Neuronal stem cell (in vitro differentiated cells): ENCODE results near the gene STIL.
"Not testable (repeated sequence)": the region's sequence is repeated elsewhere in the genome, so short reads cannot be mapped to it uniquely, and the experiment has no call there.

Experiments used
- DNase-seq: peaks from one replicate; pipeline ENCODE4 v3.0.0-alpha.2; 2013; ENCODE audit warnings: low spot score
- H2AFZ ChIP-seq: one replicate; pipeline ENCODE4 v1.6.1; 2013; ENCODE audit warnings: mild to moderate bottlenecking, low read length, inconsistent platforms
- H2AK5ac ChIP-seq: 2 replicates; pipeline ENCODE4 v1.6.1; 2013; ENCODE audit warnings: low read depth, mild to moderate bottlenecking, inconsistent platforms, low read length, moderate library complexity, mixed read lengths
- H2BK120ac ChIP-seq: 2 replicates; pipeline ENCODE4 v1.6.1; 2013; ENCODE audit warnings: low read depth, mild to moderate bottlenecking, inconsistent platforms, low read length, moderate library complexity, mixed read lengths
- H2BK12ac ChIP-seq: one replicate; pipeline ENCODE4 v1.6.1; 2013; ENCODE audit warnings: low read length, inconsistent platforms
- H2BK15ac ChIP-seq: 2 replicates; pipeline ENCODE4 v1.6.1; 2013; ENCODE audit warnings: mild to moderate bottlenecking, low read length, inconsistent platforms, mixed read lengths
- H2BK5ac ChIP-seq: one replicate; pipeline ENCODE4 v1.6.1; 2013; ENCODE audit warnings: inconsistent platforms, mild to moderate bottlenecking, low read length, moderate library complexity
- H3K14ac ChIP-seq: one replicate; pipeline ENCODE4 v1.6.1; 2013; ENCODE audit warnings: low read length, inconsistent platforms
- H3K18ac ChIP-seq: 2 replicates; pipeline ENCODE4 v1.6.1; 2013; ENCODE audit warnings: low read length, inconsistent platforms
- H3K23ac ChIP-seq: 2 replicates; pipeline ENCODE4 v1.6.1; 2013; ENCODE audit warnings: low read depth, mild to moderate bottlenecking, mixed read lengths, low read length, inconsistent platforms; ENCODE audit not compliant: poor library complexity
- H3K27ac ChIP-seq: replicated peaks from 3 replicates; pipeline ENCODE4 v1.5.1; 2013; ENCODE audit warnings: low read length, inconsistent platforms
- H3K27me3 ChIP-seq, 3 experiments: 2 replicates each; pipeline ENCODE4 v1.6.1; 2013; ENCODE audit warnings: low read length in 3 of 3, mild to moderate bottlenecking in 2 of 3, inconsistent platforms in 1 of 3, low read depth in 1 of 3, mixed read lengths in 1 of 3, moderate library complexity in 1 of 3; ENCODE audit not compliant: control insufficient read depth in 3 of 3, insufficient read depth in 3 of 3
- H3K36me3 ChIP-seq, 2 donors: replicated peaks in 1 of 2; 2 replicates each; pipeline ENCODE4 v1.6.1; 2013; ENCODE audit warnings: low read length in 2 of 2; ENCODE audit not compliant: control insufficient read depth in 2 of 2, insufficient read depth in 2 of 2
- H3K4ac ChIP-seq: 2 replicates; pipeline ENCODE4 v1.6.1; 2013; ENCODE audit warnings: inconsistent platforms, mild to moderate bottlenecking, low read length, moderate library complexity
- H3K4me1 ChIP-seq, 2 donors: 1 replicate in 1 of 2; 2 replicates in 1 of 2; pipeline ENCODE4 v1.6.1; 2013; ENCODE audit warnings: low read length in 2 of 2, low read depth in 1 of 2; ENCODE audit not compliant: control insufficient read depth in 2 of 2, insufficient read depth in 1 of 2
- H3K4me2 ChIP-seq: one replicate; pipeline ENCODE4 v1.6.1; 2013; ENCODE audit warnings: mild to moderate bottlenecking, low read length, inconsistent platforms; ENCODE audit not compliant: insufficient read depth, poor library complexity, severe bottlenecking
- H3K4me3 ChIP-seq, 2 donors: 2 replicates each; pipeline ENCODE4 v1.5.1; 2013; ENCODE audit warnings: low read length in 2 of 2, mild to moderate bottlenecking in 2 of 2, inconsistent platforms in 1 of 2, moderate library complexity in 1 of 2
- H3K79me1 ChIP-seq: one replicate; pipeline ENCODE4 v1.6.1; 2013; ENCODE audit warnings: low read depth, mild to moderate bottlenecking, inconsistent platforms, low read length, moderate library complexity
- H3K9ac ChIP-seq: one replicate; pipeline ENCODE4 v1.6.1; 2013; ENCODE audit warnings: mild to moderate bottlenecking, low read depth, low read length, inconsistent platforms; ENCODE audit not compliant: poor library complexity
- H3K9me3 ChIP-seq, 2 donors: replicated peaks in 1 of 2; 2 replicates each; pipeline versions ENCODE3 to v1.6.1; 2013; ENCODE audit warnings: low read length in 2 of 2, mild to moderate bottlenecking in 2 of 2, inconsistent platforms in 1 of 2, low read depth in 1 of 2, mixed read lengths in 1 of 2, moderate library complexity in 1 of 2; ENCODE audit not compliant: control insufficient read depth in 2 of 2, insufficient read depth in 1 of 2
- H4K8ac ChIP-seq: one replicate; pipeline ENCODE4 v1.6.1; 2013; ENCODE audit warnings: low read depth, mild to moderate bottlenecking, inconsistent platforms, low read length, moderate library complexity
- H4K91ac ChIP-seq: one replicate; pipeline ENCODE4 v1.6.1; 2013; ENCODE audit warnings: low read length, low read depth, mild to moderate bottlenecking, inconsistent platforms; ENCODE audit not compliant: poor library complexity
- WGBS, 2 donors: extraction: QIAGEN DNeasy Blood & Tissue Kit; methylation state at CpG; one replicate each; pipeline ENCODE4 v1.1.7; 2013; ENCODE audit warnings: missing lambda C conversion rate in 2 of 2, mixed read lengths in 1 of 2; ENCODE audit not compliant: insufficient read length in 2 of 2, insufficient replicate concordance in 1 of 2; ENCODE audit errors: extremely low coverage in 2 of 2; 5-methylcytosine and 5-hydroxymethylcytosine counted together

The STIL gene

GRCh38 chr1:47275811-47276210, 38.1 kb downstream of the STIL start:
- no CpG with 5 or more reads among the region's 7 CpGs for WGBS, 2 donors
- not testable (repeated sequence) for H2AK5ac ChIP-seq, H3K79me1 ChIP-seq, H3K27ac ChIP-seq, H3K27me3 ChIP-seq, H3K4me3 ChIP-seq, H3K4me2 ChIP-seq, H3K18ac ChIP-seq, H4K8ac ChIP-seq, H2BK12ac ChIP-seq, H3K14ac ChIP-seq, H3K4ac ChIP-seq, H2AFZ ChIP-seq, H2BK15ac ChIP-seq, H3K9ac ChIP-seq, DNase-seq, H3K23ac ChIP-seq, H2BK120ac ChIP-seq, H2BK5ac ChIP-seq, H3K9me3 ChIP-seq, H4K91ac ChIP-seq, H3K4me1 ChIP-seq
- peaks cover 20 to 91% of the 10 kb centered on the region in 2 donors for H3K36me3 ChIP-seq

- DNase-seq, H2BK5ac ChIP-seq, H3K79me1 ChIP-seq, H2BK12ac ChIP-seq, H3K4me1 ChIP-seq, H3K9ac ChIP-seq, H3K4me2 ChIP-seq, H2BK15ac ChIP-seq, H4K91ac ChIP-seq, H3K4me3 ChIP-seq, H3K27me3 ChIP-seq, H3K23ac ChIP-seq, H3K4ac ChIP-seq, H3K27ac ChIP-seq, H3K18ac ChIP-seq, H2BK120ac ChIP-seq, H2AFZ ChIP-seq, H2AK5ac ChIP-seq, H3K9me3 ChIP-seq, H3K14ac ChIP-seq, H4K8ac ChIP-seq: not testable (repeated sequence)
- no CpG with 5 or more reads among the region's 8 CpGs for WGBS, 2 donors
- peaks cover 14 to 91% of the 10 kb centered on the region in 2 donors for H3K36me3 ChIP-seq
Observed at GRCh38 chr1:47265529-47265928, 48.4 kb downstream of the STIL start.

GRCh38 chr1:47262787-47263413, 51.0 kb downstream of the STIL start:
- no peak overlapping the region for H3K14ac ChIP-seq
- no peak overlapping the region for H2AFZ ChIP-seq
- H3K4me3 ChIP-seq = no peak overlapping the region
- peaks cover 18 to 89% of the 10 kb centered on the region in 2 donors for H3K36me3 ChIP-seq
- H3K27me3 ChIP-seq = no peaks in the 10 kb centered on the region
- H4K91ac ChIP-seq = no peak overlapping the region
- DNase-seq = no peak
- H2BK15ac ChIP-seq = no peak overlapping the region
- H4K8ac ChIP-seq = no peak overlapping the region
- no peak overlapping the region for H3K18ac ChIP-seq
- no peak overlapping the region for H2BK5ac ChIP-seq
- H2AK5ac ChIP-seq = no peak overlapping the region
- H3K23ac ChIP-seq = no peak overlapping the region
- no peak overlapping the region for H3K9ac ChIP-seq
- H3K79me1 ChIP-seq = no peaks in the 10 kb centered on the region
- no peak overlapping the region for H3K4me2 ChIP-seq
- H3K4ac ChIP-seq = no peak overlapping the region
- WGBS, 2 donors = no CpG with 5 or more reads among the region's 1 CpG
- H3K4me1 ChIP-seq = no peaks in the 10 kb centered on the region
- no peaks in the 10 kb centered on the region for H3K9me3 ChIP-seq
- no peak overlapping the region for H3K27ac ChIP-seq
- H2BK12ac ChIP-seq = no peak overlapping the region
- H2BK120ac ChIP-seq = no peak overlapping the region

- no CpG with 5 or more reads among the region's 2 CpGs for WGBS, 2 donors
Observed at GRCh38 chr1:47257224-47257623, 56.7 kb downstream of the STIL start.

More at GRCh38 chr1:47257224-47257623, 56.7 kb downstream of the STIL start:
- Histone ChIP-seq H3K27ac (no peak overlapping the region), H3K23ac (no peak overlapping the region), H2AFZ (no peak overlapping the region), H3K9me3 (no peaks in the 10 kb centered on the region), H3K9ac (no peak overlapping the region), H3K36me3 (peaks cover 12 to 89% of the 10 kb centered on the region in 2 donors), H2BK12ac (no peak overlapping the region), H4K8ac (no peak overlapping the region), H2BK120ac (no peak overlapping the region), H2BK5ac (no peak overlapping the region), H3K4me1 (no peaks in the 10 kb centered on the region), H3K18ac (no peak overlapping the region), H3K4me2 (no peak overlapping the region), H3K4me3 (no peak overlapping the region), H2AK5ac (no peak overlapping the region), H2BK15ac (no peak overlapping the region), H4K91ac (no peak overlapping the region), H3K79me1 (no peaks in the 10 kb centered on the region), H3K4ac (no peak overlapping the region), H3K27me3 (no peaks in the 10 kb centered on the region), H3K14ac (no peak overlapping the region)
- no peak for DNase-seq
